Measurements from ENCODE around the gene RING1.

DNA sequence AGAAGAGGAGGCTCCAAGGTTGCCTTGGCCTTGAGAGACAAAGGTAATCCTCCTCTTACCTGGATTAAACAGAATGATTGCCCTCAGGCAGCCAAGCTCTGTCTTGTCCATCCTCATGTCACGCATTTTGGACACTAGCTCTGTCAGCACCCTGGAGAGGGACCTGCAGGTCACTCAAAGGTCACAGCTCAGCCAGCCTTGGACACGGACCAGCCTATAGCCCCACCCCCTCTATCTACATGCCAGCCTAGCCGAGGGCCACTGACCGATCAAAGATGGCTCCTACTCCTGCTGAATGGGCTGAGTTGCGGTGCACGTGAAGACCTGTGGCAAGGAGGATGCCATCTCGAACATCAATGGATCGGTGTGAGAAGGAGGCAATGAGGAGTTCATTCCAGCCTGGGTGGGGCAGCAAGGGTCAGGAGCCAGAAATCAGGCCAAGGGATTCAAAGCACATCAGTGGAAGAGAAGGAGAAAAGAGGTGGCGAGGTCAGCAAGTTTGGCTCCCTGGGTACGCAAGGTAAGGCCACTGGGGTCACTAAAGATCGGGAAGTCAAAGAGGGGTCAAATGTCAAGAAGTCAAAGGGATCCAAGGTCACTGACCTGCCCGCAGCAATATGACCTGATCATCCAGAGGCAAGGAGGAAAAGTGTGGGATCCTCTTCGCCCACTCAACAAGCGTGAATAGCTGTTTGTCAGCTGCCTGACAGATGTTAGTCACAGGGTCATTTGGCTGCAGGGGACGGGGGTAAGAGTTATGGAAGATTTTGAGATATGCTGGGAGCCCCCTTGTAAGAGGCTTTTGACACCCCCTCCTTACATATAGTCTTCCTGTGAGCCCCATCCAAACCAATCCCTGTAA, 12.8 kb upstream of the RING1 start:
- TF ChIP-seq EZH2 (IDR thresholded peaks at IDR 0.05; ENCODE audit: borderline replicate concordance, low read length), result no peak
- TF ChIP-seq CTCF (IDR thresholded peaks at IDR 0.05; ENCODE audit: low read length), result no peak
